ENCODE results near the gene SH3RF2. TPM values are rescaled to one million over a fixed set of nuclear protein-coding genes. Genes with fewer than 3 reads are reported as not detected.

SH3RF2 gene
- total RNA-seq, 1 donor from 2014 or later = not detected

GRCh38 chr5:146112476-146112875 is 176.1 kb downstream of the SH3RF2 start:
- H3K36me3 Mint-ChIP-seq (ENCODE audit: unreplicated experiment) = no peaks in the 10 kb centered on the region
- H3K4me1 Mint-ChIP-seq (ENCODE audit: low read depth, unreplicated experiment) = peaks cover 11% of the 10 kb centered on the region
- no peak for TF ChIP-seq CTCF (IDR thresholded peaks at IDR 0.05; ENCODE audit: partially characterized antibody, unreplicated experiment)
- no peak overlapping the region for H3K27ac Mint-ChIP-seq (ENCODE audit: unreplicated experiment)
- no peak for DNase-seq
- H3K4me3 Mint-ChIP-seq (ENCODE audit: unreplicated experiment) = no peak overlapping the region
- H3K27me3 Mint-ChIP-seq (ENCODE audit: unreplicated experiment) = no peaks in the 10 kb centered on the region
- H3K9me3 Mint-ChIP-seq (ENCODE audit: unreplicated experiment) = no peaks in the 10 kb centered on the region

Other genes starting within 250 kb of the SH3RF2 start
- 4.6 TPM for gene PRELID2, start 101.2 kb upstream of the SH3RF2 start, total RNA-seq (ENCODE audit: unreplicated experiment)
- gene GRXCR2, start 63.6 kb upstream of the SH3RF2 start, total RNA-seq (ENCODE audit: unreplicated experiment) = not detected
- 2.2 TPM for gene PLAC8L1, start 169.0 kb downstream of the SH3RF2 start, total RNA-seq (ENCODE audit: unreplicated experiment)
- 194 TPM for gene LARS1, start 246.1 kb downstream of the SH3RF2 start, total RNA-seq (ENCODE audit: unreplicated experiment)

Data from glutamatergic neuron (in vitro differentiated cells).